ENCODE data around the gene HMOX1. TPM values are rescaled to one million over a fixed set of nuclear protein-coding genes. Genes with fewer than 3 reads are reported as not detected.

HMOX1 gene
- total and polyA plus RNA-seq, 2 of the 13 experiments (the other 11 are each of a cell fraction or from before 2014, with no cell fraction given) = 53.6 to 67.4 TPM

DNA sequence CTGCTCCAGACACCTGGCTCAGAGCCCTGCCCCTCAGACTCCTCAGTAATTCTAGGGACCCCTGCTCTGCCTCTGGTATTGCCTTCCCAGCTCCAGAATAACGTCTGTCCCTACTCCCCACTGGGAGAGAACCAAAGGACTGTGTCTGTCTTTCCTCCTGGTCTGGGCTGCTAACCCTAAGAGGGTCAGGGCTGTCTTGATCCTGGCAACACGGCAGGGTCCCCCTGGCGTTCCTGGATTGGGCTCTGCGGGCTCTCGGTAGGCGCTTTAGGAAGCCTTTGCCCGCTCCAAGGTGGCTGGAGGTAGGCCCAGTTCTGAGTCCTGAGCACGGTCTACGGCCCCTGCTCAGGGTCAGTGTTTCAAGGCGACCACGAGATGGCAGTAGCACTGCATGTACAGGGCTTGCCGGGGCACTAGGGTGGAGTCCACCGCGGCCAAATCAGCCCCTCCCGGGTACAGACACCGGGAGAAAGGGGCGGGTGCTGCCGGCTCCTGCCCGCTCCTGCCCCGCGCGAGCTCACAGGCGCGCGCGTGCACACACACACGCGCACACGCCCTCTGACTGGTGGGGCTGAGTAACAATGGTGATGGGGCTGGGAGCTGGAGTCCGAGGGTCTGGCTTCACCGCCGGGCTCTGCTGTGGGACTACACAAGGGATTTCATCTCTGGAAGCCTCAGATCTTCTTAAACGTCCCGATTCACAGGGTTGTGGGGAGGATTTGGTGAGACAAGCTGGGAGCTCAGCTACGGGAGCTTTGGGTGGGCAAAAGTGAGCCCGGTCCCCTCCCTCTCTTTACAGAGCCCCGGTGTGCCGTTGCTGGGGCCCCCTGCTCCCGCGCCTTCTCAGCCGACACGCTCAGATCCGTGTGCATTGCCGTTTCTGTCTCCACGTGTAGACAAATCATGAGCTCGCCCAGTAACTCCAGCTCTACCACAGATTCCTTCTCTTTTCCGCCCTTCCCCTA lies 30.1 kb upstream of the HMOX1 start:
- Histone ChIP-seq H2AFZ (ENCODE audit: low read length) (no peak overlapping the region), H3K27ac (ENCODE audit: extremely low read length, insufficient read depth, low read length) (peak overlapping the region; percentile 53), H3K4me1 (ENCODE audit: insufficient read depth, low read length) (peaks cover 53% of the 10 kb centered on the region), H3K27me3 (ENCODE audit: control insufficient read depth in 1 of 2, insufficient read depth in 2 of 2, low read length in 2 of 2) (no peaks in the 10 kb centered on the region; a peak in 1 of 5 replicates), H3K4me3 (replicated peaks in 1 of 3; ENCODE audit: insufficient read depth in 1 of 3, low read depth in 2 of 3, low read length in 3 of 3) (peak overlapping the region; percentile 56 to 80 (median 57)), H3K9me3 (ENCODE audit: low read length) (no peaks in the 10 kb centered on the region), H3K4me2 (ENCODE audit: low read depth, low read length) (peak overlapping the region; percentile 98), H4K20me1 (ENCODE audit: insufficient read depth, low read length) (no peaks in the 10 kb centered on the region), H3K79me2 (ENCODE audit: insufficient read depth, low read length) (no peaks in the 10 kb centered on the region), H3K9ac (ENCODE audit: insufficient read depth, low read depth, low read length) (peak overlapping the region; percentile 70), H3K36me3 (replicated peaks in 1 of 2; ENCODE audit: control insufficient read depth in 1 of 2, insufficient read depth in 2 of 2, low read length in 2 of 2) (peaks cover 2 to 4% of the 10 kb centered on the region in 2 experiments; a peak in 2 of 5 replicates)
- no TSS peak for BruUV-seq (replicated peaks)
- FAIRE-seq (peak; percentile 89), ATAC-seq (peak; percentile 87), DNase-seq (ENCODE audit: low spot score) (peak; percentile 79)
- 0% methylated on average over 5 of the region's 47 CpGs for WGBS (ENCODE audit: low lambda C conversion rate)
- POLR2A ChIA-PET = interaction anchor here (0.8 to 1.5 kb wide), 5 partner anchors 9 to 51 kb away, joined by 3 to 7 read pairs (median 4); partner anchors contain the start of gene TOM1
- CTCF ChIA-PET (ENCODE audit: low intra/inter-chr PET ratio, low total read pairs) = interaction anchor here (0.8 to 2.0 kb wide), 7 partner anchors 30 to 273 kb away, joined by 3 to 17 read pairs (median 5); partner anchors contain the start of genes HMOX1 and MCM5
- intact Hi-C loops (cut with micrococcal nuclease; ENCODE audit: unreplicated experiment) (loop anchor here (1.0 to 5.0 kb wide), 6 partner anchors 30 to 272 kb away; partner anchors contain the start of gene HMOX1), in situ Hi-C loops (cut with HindIII; ENCODE audit: extremely low pct_ligation_motif_present, low pct_unique_long_range_greater_than_20kb) (loop anchor here (5.0 kb wide), 1 partner anchor 236 kb away; no protein-coding TSS in a partner anchor)
- TF ChIP-seq, protein P1, sequence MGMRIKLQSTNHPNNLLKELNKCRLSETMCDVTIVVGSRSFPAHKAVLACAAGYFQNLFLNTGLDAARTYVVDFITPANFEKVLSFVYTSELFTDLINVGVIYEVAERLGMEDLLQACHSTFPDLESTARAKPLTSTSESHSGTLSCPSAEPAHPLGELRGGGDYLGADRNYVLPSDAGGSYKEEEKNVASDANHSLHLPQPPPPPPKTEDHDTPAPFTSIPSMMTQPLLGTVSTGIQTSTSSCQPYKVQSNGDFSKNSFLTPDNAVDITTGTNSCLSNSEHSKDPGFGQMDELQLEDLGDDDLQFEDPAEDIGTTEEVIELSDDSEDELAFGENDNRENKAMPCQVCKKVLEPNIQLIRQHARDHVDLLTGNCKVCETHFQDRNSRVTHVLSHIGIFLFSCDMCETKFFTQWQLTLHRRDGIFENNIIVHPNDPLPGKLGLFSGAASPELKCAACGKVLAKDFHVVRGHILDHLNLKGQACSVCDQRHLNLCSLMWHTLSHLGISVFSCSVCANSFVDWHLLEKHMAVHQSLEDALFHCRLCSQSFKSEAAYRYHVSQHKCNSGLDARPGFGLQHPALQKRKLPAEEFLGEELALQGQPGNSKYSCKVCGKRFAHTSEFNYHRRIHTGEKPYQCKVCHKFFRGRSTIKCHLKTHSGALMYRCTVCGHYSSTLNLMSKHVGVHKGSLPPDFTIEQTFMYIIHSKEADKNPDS (CRISPR knock-in tag; IDR thresholded peaks at IDR 0.05) = no peak
- TF ChIP-seq ZNF75D (CRISPR knock-in tag; IDR thresholded peaks at IDR 0.05; ENCODE audit: borderline replicate concordance) = no peak
- TF ChIP-seq CCAR2 (optimal IDR thresholded peaks at IDR 0.05; ENCODE audit: low read depth, low read length) = no peak
- TF ChIP-seq, protein P2, sequence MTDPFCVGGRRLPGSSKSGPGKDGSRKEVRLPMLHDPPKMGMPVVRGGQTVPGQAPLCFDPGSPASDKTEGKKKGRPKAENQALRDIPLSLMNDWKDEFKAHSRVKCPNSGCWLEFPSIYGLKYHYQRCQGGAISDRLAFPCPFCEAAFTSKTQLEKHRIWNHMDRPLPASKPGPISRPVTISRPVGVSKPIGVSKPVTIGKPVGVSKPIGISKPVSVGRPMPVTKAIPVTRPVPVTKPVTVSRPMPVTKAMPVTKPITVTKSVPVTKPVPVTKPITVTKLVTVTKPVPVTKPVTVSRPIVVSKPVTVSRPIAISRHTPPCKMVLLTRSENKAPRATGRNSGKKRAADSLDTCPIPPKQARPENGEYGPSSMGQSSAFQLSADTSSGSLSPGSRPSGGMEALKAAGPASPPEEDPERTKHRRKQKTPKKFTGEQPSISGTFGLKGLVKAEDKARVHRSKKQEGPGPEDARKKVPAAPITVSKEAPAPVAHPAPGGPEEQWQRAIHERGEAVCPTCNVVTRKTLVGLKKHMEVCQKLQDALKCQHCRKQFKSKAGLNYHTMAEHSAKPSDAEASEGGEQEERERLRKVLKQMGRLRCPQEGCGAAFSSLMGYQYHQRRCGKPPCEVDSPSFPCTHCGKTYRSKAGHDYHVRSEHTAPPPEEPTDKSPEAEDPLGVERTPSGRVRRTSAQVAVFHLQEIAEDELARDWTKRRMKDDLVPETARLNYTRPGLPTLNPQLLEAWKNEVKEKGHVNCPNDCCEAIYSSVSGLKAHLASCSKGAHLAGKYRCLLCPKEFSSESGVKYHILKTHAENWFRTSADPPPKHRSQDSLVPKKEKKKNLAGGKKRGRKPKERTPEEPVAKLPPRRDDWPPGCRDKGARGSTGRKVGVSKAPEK (CRISPR knock-in tag; IDR thresholded peaks at IDR 0.05; ENCODE audit: borderline replicate concordance) = no peak
- TF ChIP-seq ZNF614 (CRISPR knock-in tag; IDR thresholded peaks at IDR 0.05; ENCODE audit: borderline replicate concordance) = peak; percentile 31; the same call in 1 of the 2 replicates
- TF ChIP-seq SATB2 (CRISPR knock-in tag; IDR thresholded peaks at IDR 0.05) = 0 out of 2 replicates have a peak, but pooled peaks have one; percentile 46
- TF ChIP-seq, protein P3, sequence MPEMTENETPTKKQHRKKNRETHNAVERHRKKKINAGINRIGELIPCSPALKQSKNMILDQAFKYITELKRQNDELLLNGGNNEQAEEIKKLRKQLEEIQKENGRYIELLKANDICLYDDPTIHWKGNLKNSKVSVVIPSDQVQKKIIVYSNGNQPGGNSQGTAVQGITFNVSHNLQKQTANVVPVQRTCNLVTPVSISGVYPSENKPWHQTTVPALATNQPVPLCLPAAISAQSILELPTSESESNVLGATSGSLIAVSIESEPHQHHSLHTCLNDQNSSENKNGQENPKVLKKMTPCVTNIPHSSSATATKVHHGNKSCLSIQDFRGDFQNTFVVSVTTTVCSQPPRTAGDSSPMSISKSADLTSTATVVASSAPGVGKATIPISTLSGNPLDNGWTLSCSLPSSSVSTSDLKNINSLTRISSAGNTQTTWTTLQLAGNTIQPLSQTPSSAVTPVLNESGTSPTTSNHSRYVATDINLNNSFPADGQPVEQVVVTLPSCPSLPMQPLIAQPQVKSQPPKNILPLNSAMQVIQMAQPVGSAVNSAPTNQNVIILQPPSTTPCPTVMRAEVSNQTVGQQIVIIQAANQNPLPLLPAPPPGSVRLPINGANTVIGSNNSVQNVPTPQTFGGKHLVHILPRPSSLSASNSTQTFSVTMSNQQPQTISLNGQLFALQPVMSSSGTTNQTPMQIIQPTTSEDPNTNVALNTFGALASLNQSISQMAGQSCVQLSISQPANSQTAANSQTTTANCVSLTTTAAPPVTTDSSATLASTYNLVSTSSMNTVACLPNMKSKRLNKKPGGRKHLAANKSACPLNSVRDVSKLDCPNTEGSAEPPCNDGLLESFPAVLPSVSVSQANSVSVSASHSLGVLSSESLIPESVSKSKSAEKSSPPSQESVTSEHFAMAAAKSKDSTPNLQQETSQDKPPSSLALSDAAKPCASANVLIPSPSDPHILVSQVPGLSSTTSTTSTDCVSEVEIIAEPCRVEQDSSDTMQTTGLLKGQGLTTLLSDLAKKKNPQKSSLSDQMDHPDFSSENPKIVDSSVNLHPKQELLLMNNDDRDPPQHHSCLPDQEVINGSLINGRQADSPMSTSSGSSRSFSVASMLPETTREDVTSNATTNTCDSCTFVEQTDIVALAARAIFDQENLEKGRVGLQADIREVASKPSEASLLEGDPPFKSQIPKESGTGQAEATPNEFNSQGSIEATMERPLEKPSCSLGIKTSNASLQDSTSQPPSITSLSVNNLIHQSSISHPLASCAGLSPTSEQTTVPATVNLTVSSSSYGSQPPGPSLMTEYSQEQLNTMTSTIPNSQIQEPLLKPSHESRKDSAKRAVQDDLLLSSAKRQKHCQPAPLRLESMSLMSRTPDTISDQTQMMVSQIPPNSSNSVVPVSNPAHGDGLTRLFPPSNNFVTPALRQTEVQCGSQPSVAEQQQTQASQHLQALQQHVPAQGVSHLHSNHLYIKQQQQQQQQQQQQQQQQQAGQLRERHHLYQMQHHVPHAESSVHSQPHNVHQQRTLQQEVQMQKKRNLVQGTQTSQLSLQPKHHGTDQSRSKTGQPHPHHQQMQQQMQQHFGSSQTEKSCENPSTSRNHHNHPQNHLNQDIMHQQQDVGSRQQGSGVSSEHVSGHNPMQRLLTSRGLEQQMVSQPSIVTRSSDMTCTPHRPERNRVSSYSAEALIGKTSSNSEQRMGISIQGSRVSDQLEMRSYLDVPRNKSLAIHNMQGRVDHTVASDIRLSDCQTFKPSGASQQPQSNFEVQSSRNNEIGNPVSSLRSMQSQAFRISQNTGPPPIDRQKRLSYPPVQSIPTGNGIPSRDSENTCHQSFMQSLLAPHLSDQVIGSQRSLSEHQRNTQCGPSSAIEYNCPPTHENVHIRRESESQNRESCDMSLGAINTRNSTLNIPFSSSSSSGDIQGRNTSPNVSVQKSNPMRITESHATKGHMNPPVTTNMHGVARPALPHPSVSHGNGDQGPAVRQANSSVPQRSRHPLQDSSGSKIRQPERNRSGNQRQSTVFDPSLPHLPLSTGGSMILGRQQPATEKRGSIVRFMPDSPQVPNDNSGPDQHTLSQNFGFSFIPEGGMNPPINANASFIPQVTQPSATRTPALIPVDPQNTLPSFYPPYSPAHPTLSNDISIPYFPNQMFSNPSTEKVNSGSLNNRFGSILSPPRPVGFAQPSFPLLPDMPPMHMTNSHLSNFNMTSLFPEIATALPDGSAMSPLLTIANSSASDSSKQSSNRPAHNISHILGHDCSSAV (CRISPR knock-in tag; IDR thresholded peaks at IDR 0.05; ENCODE audit: borderline replicate concordance) = no peak
